Retinal pigment epithelial cell (primary cell): Measurements from ENCODE around the gene TRIM40.

Experiments
- DNase-seq: peaks from one replicate; pipeline ENCODE4 v3.0.0-alpha.2; 2010; ENCODE audit warnings: low read depth
- H3K4me3 ChIP-seq: 2 replicates; pipeline ENCODE4 v1.5.1; 2011; ENCODE audit warnings: mild to moderate bottlenecking, low read length, control low read depth, moderate library complexity
- CTCF ChIP-seq: conservative IDR thresholded peaks from 2 replicates; pipeline ENCODE4 v1.5.1; 2011; ENCODE audit warnings: low read depth, low read length, control low read depth, inconsistent platforms

TRIM40 gene

GRCh38 chr6:30194797-30195690 lies 59.1 kb downstream of the TRIM40 start:
- no peak for DNase-seq
- no peak for TF ChIP-seq CTCF
- H3K4me3 ChIP-seq = no peak overlapping the region

GRCh38 chr6:30195951-30196350 lies 60.0 kb downstream of the TRIM40 start:
- DNase-seq = no peak
- H3K4me3 ChIP-seq = no peak overlapping the region
- TF ChIP-seq CTCF = no peak

GRCh38 chr6:30196376-30196775 lies 60.4 kb downstream of the TRIM40 start:
- TF ChIP-seq CTCF = no peak
- no peak for DNase-seq
- no peak overlapping the region for H3K4me3 ChIP-seq
